Uterus (tissue), 2 donors: ENCODE data around the gene FAM3B.

Experiments
- CTCF ChIP-seq, 4 experiments: fragments of 200-600 bp in 2 of 4; fragments of 450-650 bp in 2 of 4; sonication (generic) in 2 of 4; IDR thresholded peaks; one replicate each; pipeline ENCODE4 v1.5.1; 2016 to 2019; ENCODE audit warnings: antibody characterized with exemption in 4 of 4, mild to moderate bottlenecking in 2 of 4, moderate library complexity in 1 of 4
- POLR2A ChIP-seq, 2 donors: fragments of 450-650 bp; IDR thresholded peaks; one replicate each; pipeline ENCODE4 v1.6.1; 2016; ENCODE audit warnings: antibody characterized with exemption in 2 of 2, mild to moderate bottlenecking in 1 of 2, moderate library complexity in 1 of 2

GRCh38 chr21:41359286-41359685 is 42.7 kb downstream of the FAM3B start:
- TF ChIP-seq CTCF (IDR thresholded peaks at IDR 0.05) (no peak), POLR2A (IDR thresholded peaks at IDR 0.05) (no peak)
